Keratinocyte (primary cell): ENCODE measurements around the gene COL8A1. TPM values are rescaled to one million over a fixed set of nuclear protein-coding genes. Genes with fewer than 3 reads are reported as not detected.

Experiments used
- DNase-seq: peaks from one replicate; pipeline ENCODE4 v3.0.0-alpha.2; 2011; ENCODE audit warnings: low read depth, missing footprints, low spot score
- FAIRE-seq: peaks from 2 replicates; lab custom pipeline; 2011; peaks lifted over from hg19 to GRCh38; lab: Jason Lieb, UNC
- H2AFZ ChIP-seq: 2 replicates; pipeline ENCODE4 v1.6.0; 2012; ENCODE audit warnings: low read length, control low read depth, inconsistent platforms; ENCODE audit not compliant: control insufficient read depth
- H3K27ac ChIP-seq: 2 replicates; pipeline ENCODE4 v1.5.1; 2011; ENCODE audit warnings: low read length; ENCODE audit not compliant: control insufficient read depth, insufficient read depth
- H3K27me3 ChIP-seq: 3 replicates; pipeline ENCODE4 v1.6.0; 2011; ENCODE audit warnings: low read length; ENCODE audit not compliant: control insufficient read depth, insufficient read depth; ENCODE audit errors: extremely low read depth
- H3K36me3 ChIP-seq, 2 experiments: 2 replicates in 1 of 2; 3 replicates in 1 of 2; pipeline ENCODE4 v1.5.1; 2011; ENCODE audit warnings: low read length in 2 of 2, mild to moderate bottlenecking in 1 of 2; ENCODE audit not compliant: control insufficient read depth in 2 of 2, insufficient read depth in 2 of 2; ENCODE audit errors: extremely low read depth in 1 of 2
- H3K4me1 ChIP-seq: 3 replicates; pipeline ENCODE4 v1.5.1; 2011; ENCODE audit warnings: low read length; ENCODE audit not compliant: control insufficient read depth, insufficient read depth; ENCODE audit errors: extremely low read depth
- H3K4me2 ChIP-seq: 3 replicates; pipeline ENCODE4 v1.6.0; 2011; ENCODE audit warnings: low read depth, low read length; ENCODE audit not compliant: control insufficient read depth, insufficient read depth; ENCODE audit errors: extremely low read depth
- H3K4me3 ChIP-seq, 3 experiments: fragments of 200-600 bp in 1 of 3; sonication (generic) in 1 of 3; 2 replicates in 2 of 3; 3 replicates in 1 of 3; pipeline ENCODE4 v1.5.1; 2011 to 2016; ENCODE audit warnings: low read length in 3 of 3, mild to moderate bottlenecking in 3 of 3, control low read depth in 2 of 3, inconsistent platforms in 1 of 3, low read depth in 1 of 3, mixed read lengths in 1 of 3, mixed run types in 1 of 3, moderate library complexity in 1 of 3; ENCODE audit not compliant: control insufficient read depth in 2 of 3, insufficient read depth in 2 of 3; ENCODE audit errors: extremely low read depth in 1 of 3
- H3K79me2 ChIP-seq: 2 replicates; pipeline ENCODE4 v1.6.0; 2012; ENCODE audit warnings: low read length; ENCODE audit not compliant: control insufficient read depth, insufficient read depth
- H3K9ac ChIP-seq: 3 replicates; pipeline ENCODE4 v1.6.0; 2011; ENCODE audit warnings: low read length; ENCODE audit not compliant: control insufficient read depth, insufficient read depth; ENCODE audit errors: extremely low read depth
- H3K9me1 ChIP-seq: 3 replicates; pipeline ENCODE4 v1.6.0; 2011; ENCODE audit warnings: low read length; ENCODE audit not compliant: control insufficient read depth, insufficient read depth; ENCODE audit errors: extremely low read depth
- H3K9me3 ChIP-seq: 2 replicates; pipeline ENCODE4 v1.5.1; 2012; ENCODE audit warnings: low read depth, low read length; ENCODE audit not compliant: control insufficient read depth
- H4K20me1 ChIP-seq: 3 replicates; pipeline ENCODE4 v1.6.0; 2011; ENCODE audit warnings: low read length; ENCODE audit not compliant: control insufficient read depth, insufficient read depth; ENCODE audit errors: extremely low read depth
- EZH2 ChIP-seq: IDR thresholded peaks from one replicate; pipeline ENCODE4 v1.6.1; 2012; ENCODE audit warnings: inconsistent platforms, mild to moderate bottlenecking, low read length, moderate library complexity
- dilution Hi-C: fragments of 300-500 bp; cut with MboI; formaldehyde crosslinking; loops from one replicate; pipeline ENCODE4 v1.7.0; 2020; ENCODE audit warnings: low sequenced_read_pairs; ENCODE audit not compliant: extremely low pct_ligation_motif_present
- polyA plus RNA-seq, 5 experiments: library from polyadenylated mRNA; depleted of rRNA in 3 of 5; stranded (reverse) in 3 of 5; stranded (forward) in 1 of 5; unstranded in 1 of 5; fragments of >200 nt; gene quantifications; 1 replicate in 1 of 5; 2 replicates in 3 of 5; 3 replicates in 1 of 5; pipeline versions ENCODE4 v1.2.1 to v1.2.3, GENCODE V29; 2011 to 2012; ENCODE audit warnings: missing spikeins in 2 of 5, low read depth in 1 of 5, low replicate concordance in 1 of 5
- TF ChIP-seq, protein P1 (sequence below), 3 experiments: IDR thresholded peaks in 1 of 3; conservative IDR thresholded peaks in 1 of 3; optimal IDR thresholded peaks in 1 of 3; 2 replicates in 2 of 3; 3 replicates in 1 of 3; pipeline versions ENCODE3 to v1.5.1; 2011; ENCODE audit warnings: low read length in 3 of 3, mild to moderate bottlenecking in 3 of 3, moderate library complexity in 2 of 3, control low read depth in 1 of 3, inconsistent platforms in 1 of 3; ENCODE audit not compliant: insufficient read depth in 2 of 3; ENCODE audit errors: extremely low read depth in 1 of 3

Gene COL8A1
- polyA plus RNA-seq, 1 donor (not counting 4 experiments of a cell fraction or from before 2014, with no cell fraction given) = 102 TPM

DNA sequence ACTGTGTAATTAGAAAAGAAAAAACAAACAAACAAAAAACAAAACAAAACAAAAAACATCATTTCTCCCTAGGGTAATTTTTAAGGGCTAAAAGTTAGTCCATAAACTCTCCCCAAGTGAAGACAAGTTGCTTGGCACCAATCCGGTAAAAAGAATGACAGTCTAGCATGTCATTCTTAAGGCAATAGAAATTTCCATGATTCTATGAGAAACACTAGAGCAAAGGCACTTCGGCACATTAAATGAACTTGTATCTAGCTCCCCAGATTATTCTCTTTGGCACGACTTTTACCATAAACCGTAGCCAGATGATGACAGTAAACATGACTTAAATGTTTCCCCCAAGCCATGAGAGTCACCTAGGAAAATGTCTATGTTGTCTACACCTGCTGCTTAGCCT is 10.1 kb downstream of the COL8A1 start:
- H3K27me3 ChIP-seq = no peaks in the 10 kb centered on the region
- DNase-seq = no peak
- dilution Hi-C loops = no loop called here
- peaks cover 0 to 5% of the 10 kb centered on the region in 2 experiments for H3K36me3 ChIP-seq
- peaks cover 72% of the 10 kb centered on the region for H3K79me2 ChIP-seq
- H3K9me1 ChIP-seq = peaks cover 2% of the 10 kb centered on the region
- H3K4me1 ChIP-seq = peaks cover 43% of the 10 kb centered on the region
- H3K27ac ChIP-seq = no peak overlapping the region
- H3K4me2 ChIP-seq = peak overlapping the region; percentile 85
- H3K4me3 ChIP-seq = no peak overlapping the region
- TF ChIP-seq, protein P1, sequence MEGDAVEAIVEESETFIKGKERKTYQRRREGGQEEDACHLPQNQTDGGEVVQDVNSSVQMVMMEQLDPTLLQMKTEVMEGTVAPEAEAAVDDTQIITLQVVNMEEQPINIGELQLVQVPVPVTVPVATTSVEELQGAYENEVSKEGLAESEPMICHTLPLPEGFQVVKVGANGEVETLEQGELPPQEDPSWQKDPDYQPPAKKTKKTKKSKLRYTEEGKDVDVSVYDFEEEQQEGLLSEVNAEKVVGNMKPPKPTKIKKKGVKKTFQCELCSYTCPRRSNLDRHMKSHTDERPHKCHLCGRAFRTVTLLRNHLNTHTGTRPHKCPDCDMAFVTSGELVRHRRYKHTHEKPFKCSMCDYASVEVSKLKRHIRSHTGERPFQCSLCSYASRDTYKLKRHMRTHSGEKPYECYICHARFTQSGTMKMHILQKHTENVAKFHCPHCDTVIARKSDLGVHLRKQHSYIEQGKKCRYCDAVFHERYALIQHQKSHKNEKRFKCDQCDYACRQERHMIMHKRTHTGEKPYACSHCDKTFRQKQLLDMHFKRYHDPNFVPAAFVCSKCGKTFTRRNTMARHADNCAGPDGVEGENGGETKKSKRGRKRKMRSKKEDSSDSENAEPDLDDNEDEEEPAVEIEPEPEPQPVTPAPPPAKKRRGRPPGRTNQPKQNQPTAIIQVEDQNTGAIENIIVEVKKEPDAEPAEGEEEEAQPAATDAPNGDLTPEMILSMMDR (optimal IDR thresholded peaks at IDR 0.05 in 1 of 3, IDR thresholded peaks at IDR 0.05 in 1 of 3, conservative IDR thresholded peaks at IDR 0.05 in 1 of 3; ENCODE audit: extremely low read depth in 1 of 3, insufficient read depth in 2 of 3, low read length in 3 of 3) = no peak
- TF ChIP-seq EZH2 = no peak
- no peaks in the 10 kb centered on the region for H4K20me1 ChIP-seq
- H2AFZ ChIP-seq = no peak overlapping the region
- H3K9me3 ChIP-seq = no peaks in the 10 kb centered on the region
- no peak overlapping the region for H3K9ac ChIP-seq
- FAIRE-seq = peak; percentile 34

DNA sequence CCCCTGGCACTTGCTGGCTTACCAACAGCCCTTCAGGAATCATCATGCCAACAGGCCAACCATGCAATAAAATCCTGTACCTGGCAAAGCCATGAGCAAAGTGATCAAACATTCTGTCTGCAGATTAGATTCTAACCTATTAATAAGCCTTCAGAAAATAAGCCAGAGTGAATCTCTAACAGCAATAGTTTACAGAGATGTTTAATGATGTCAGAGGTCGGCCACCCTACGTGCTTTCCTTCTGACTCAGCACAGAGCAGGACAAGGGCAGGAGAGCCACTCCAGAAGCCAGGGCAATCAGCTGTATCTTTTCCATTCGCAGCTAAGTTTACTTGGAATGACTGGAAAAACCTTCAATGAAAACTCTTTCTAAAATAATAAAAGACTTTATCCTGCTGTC is 13.1 kb downstream of the COL8A1 start:
- Histone ChIP-seq H3K9me3 (no peaks in the 10 kb centered on the region), H3K4me1 (peaks cover 29% of the 10 kb centered on the region), H4K20me1 (no peaks in the 10 kb centered on the region), H3K36me3 (peaks cover 0 to 5% of the 10 kb centered on the region in 2 experiments), H3K9me1 (no peaks in the 10 kb centered on the region), H3K4me2 (no peak overlapping the region), H3K27me3 (no peaks in the 10 kb centered on the region), H3K4me3 (no peak overlapping the region), H3K27ac (no peak overlapping the region), H3K9ac (no peak overlapping the region), H3K79me2 (peaks cover 63% of the 10 kb centered on the region), H2AFZ (no peak overlapping the region)
- dilution Hi-C loops = no loop called here
- DNase-seq (no peak), FAIRE-seq (peak; percentile 23)
- no peak for TF ChIP-seq EZH2
- TF ChIP-seq, protein P1 (optimal IDR thresholded peaks at IDR 0.05 in 1 of 3, IDR thresholded peaks at IDR 0.05 in 1 of 3, conservative IDR thresholded peaks at IDR 0.05 in 1 of 3; ENCODE audit: extremely low read depth in 1 of 3, insufficient read depth in 2 of 3, low read length in 3 of 3) = no peak
